ENCODE data around the gene GATAD2A.

The GATAD2A gene

DNA sequence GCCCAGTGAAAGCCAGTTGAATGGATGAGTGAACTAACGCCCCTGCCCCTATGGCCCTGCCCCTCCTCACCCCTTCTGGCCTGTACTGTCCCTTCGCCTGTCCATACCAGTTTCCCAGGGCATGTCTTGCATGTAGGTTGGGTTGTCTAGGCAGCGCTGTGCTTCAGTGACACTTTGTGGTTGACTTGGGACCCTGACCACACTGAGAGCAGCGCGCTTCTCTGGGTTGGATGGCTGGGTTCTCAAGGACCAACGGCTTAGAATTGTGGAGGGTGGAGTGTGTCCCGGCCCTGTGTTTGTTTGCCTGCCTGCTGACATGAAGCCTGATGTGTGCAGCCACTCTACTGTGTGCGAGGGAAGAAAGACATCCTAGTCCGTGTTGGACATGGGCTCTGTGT lies 15.8 kb downstream of the GATAD2A start:
- DNase-seq (ENCODE audit: low spot score): no peak

GRCh38 chr19:19422156-19422555 lies 16.7 kb downstream of the GATAD2A start:
- DNase-seq (ENCODE audit: low spot score): no peak

DNA sequence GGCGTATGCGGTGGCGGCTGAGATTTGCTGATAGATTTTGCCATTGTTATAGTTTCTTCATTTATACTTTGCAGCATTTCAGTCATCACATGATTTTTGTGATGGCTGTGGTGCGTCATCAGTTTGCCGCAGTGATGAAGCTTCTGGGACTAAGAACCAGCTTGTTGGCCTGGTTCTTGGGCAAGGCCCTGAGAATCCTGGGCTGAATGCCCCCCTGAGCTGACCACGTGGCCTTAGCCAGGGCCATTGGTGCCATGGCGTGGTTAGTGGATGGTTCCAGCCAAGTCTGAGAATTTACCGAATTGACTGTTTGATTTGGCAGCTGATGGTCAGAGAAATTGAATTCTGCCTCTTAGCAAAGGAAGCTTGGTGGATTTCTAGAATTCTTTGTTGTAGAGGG lies 17.8 kb downstream of the GATAD2A start:
- no peak for DNase-seq (ENCODE audit: low spot score)

GRCh38 chr19:19425170-19425875 lies 19.8 kb downstream of the GATAD2A start:
- DNase-seq (ENCODE audit: low spot score): no peak

DNA sequence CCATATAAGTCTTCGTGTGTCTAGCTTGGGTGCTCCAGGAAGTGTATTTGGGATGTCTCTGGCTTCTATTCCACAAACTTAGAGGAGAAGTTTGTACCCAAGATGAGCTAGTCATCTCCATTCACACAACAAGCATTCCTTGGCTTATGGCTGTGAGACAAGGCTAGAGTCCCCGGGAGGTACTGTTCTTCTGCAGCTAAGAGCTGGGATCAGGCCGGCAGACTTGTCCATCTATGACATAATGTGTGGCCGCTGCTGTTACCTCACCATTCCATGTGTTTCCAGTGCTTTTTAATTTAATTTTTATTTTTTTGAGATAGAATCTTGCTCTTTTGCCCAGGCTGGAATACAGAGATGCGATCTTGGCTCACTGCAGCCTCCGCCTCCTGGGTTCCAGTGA lies 20.7 kb downstream of the GATAD2A start:
- no peak for DNase-seq (ENCODE audit: low spot score)

- no peak for DNase-seq (ENCODE audit: low spot score)
Measured at GRCh38 chr19:19426799-19427198, 21.3 kb downstream of the GATAD2A start.

DNA sequence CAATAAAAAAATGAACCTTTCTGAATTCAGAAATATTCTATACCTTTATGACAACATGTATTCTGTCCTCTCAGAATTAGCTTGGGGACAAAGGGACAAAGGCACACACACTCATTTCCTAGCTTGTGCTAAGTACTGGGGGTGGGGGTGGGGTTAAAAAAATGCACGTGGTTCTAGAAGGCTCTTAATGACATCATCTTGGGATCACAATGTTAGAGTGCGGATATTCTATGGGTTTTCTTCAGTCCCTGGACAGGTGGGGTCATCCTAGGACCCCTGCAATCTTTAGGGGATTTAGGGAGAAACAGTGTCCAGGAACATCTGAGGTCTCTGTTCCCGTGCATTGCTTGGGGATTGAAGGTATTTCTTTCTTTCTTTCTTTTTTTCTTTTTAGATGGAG lies 21.8 kb downstream of the GATAD2A start:
- no peak for DNase-seq (ENCODE audit: low spot score)

DNA sequence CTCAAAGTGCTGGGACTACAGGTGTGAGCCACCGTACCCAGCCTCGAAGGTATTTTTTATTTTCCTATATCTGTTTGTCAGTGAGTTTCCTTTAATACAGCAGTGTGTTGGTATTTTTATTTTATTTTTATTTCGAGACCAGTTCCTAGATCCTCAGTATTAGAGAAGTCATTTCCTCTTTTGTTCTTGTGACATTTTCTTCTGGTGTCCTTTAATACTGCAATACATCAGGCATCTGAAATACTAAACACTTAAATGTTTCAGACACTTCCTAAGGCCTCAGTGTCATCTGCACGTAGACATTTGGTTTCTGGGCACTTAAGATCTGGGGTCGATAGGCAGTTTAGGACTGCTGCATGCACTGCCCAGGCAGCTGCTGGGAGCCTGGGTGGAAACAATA lies 22.5 kb downstream of the GATAD2A start:
- no peak for DNase-seq (ENCODE audit: low spot score)

DNA sequence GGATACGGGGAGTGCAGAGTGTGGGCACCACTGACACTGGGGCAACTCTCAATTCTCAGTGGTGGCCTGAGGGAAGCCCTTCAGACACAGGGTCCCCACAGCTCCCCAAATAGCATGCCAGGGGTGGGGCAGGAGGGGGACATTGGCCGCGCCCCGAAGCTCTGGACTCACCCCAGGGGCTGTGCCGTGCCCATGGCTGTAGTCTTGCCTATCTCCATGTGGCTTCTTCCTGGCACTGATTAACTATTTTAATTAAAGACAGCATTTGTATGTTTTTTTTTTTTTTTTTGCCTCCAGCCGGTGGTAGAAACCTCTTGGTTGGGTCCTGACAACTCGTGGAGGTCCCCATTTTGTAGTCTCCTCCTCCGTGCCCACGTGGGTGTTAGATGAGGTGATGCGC lies 23.3 kb downstream of the GATAD2A start:
- no peak for DNase-seq (ENCODE audit: low spot score)

- no peak for DNase-seq (ENCODE audit: low spot score)
Measured at GRCh38 chr19:19429361-19429760, 23.9 kb downstream of the GATAD2A start.

DNA sequence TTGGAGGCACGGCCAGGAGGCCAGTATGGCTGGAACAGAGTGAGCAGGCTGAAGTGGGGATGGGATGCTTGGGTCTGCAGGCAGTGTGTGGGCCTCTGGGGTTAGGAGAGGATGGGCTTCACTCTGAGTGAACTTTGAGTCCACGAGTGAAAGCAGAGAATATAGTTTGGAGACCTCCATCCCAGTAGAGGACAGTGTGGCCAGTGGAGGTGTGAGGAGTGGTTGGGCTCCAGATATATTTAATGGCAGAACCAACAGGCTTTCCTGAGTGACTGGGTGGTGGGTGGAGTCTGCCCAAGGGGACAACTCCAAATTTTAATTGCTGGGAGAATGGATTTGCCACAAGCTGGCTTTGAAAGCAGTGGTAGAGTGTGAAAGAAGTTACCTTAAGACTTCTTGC lies 27.3 kb downstream of the GATAD2A start:
- no peak for DNase-seq (ENCODE audit: low spot score)

DNA sequence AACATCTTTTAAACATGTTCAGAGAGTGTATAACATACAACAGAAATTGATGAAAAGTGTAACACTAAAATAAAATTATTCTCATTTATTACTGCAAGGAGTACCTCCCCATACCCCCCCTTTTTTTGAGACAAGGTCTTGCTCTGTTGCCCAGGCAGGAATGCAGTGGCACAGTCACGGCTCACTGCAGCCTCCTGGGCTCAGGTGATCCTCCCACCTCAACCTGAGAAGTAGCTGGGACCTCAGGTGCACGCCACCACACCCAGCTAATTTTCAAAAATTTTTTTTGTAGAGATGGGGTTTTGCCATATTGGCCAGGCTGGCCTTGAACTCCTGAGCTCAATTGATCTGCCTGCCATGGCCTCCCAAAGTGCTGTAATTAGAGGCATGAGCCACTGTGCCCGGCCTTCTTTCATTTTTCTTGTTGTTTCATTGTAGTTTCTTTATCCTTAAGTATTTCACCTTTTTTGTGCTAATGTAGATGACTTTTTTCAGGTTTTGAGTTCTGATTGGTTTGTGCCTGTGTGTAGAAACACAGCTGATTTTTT lies 28.3 kb downstream of the GATAD2A start:
- no peak for DNase-seq (ENCODE audit: low spot score)

- DNase-seq (ENCODE audit: low spot score): no peak
Measured at GRCh38 chr19:19434483-19435045, 29.1 kb downstream of the GATAD2A start.

DNA sequence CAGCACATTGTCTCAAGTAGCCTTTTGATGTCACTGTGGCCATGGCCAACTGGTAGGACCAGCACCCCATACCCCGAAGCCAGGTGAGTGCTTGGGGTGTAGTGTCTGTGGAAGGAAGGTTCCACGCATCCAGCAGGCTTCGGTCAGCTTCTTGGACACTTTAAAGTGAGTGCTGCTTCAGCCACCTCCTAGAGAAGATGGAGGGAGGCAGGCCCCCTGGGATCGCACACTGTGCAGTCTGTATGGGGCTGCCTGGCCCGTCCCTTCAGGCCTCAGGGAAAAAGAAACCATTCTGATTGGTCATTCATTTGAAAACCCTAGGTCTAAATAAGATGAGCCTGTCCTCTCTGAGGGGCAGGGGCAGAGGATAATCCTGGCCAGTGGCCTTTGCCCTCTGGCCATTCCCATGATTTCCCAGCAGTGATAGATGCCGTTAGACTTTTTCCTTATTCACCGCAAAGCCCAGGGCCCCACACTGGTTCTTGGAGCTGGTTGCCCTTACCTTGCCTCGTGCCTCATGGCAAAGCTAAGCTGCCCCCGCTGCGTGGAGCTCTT lies 30.7 kb downstream of the GATAD2A start:
- DNase-seq (ENCODE audit: low spot score): no peak

- DNase-seq (ENCODE audit: low spot score): no peak
Measured at GRCh38 chr19:19438366-19439175, 33.1 kb downstream of the GATAD2A start.

DNA sequence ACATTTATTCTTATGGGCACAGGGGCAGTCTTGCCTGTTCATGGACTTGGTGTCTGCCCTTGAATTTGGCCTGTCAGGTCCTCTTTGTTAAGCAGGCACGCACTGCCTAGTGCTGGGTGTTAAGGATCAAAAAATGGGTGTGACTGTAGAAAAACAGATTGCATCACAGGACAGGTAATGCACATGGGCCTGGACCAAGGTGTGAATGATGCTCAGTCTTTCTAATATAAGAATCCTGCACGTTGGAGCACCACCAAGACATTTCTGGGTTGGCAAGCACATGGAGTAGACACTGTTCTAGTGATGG lies 33.7 kb downstream of the GATAD2A start:
- DNase-seq (ENCODE audit: low spot score): no peak

DNA sequence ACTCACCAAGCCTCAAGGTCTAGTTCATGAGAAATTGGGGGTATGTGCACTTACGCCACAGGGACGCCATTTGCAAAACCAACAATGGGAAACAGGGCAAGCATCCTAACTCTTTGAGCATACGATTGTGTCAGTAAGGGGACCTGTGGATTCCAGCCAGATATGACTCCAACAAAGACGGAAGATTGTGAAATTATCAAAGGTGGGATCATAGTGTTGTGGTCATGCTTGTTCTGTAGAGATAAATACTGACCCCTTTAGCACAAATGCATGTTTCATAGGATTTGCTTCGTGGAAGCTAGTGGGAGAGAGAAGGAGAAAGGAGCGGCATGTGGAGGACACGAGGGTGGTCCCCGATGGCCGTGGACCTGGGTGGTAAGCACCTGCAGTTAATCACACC lies 37.8 kb downstream of the GATAD2A start:
- DNase-seq (ENCODE audit: low spot score): no peak

GRCh38 chr19:19443902-19444680 lies 38.6 kb downstream of the GATAD2A start:
- DNase-seq (ENCODE audit: low spot score): no peak

DNA sequence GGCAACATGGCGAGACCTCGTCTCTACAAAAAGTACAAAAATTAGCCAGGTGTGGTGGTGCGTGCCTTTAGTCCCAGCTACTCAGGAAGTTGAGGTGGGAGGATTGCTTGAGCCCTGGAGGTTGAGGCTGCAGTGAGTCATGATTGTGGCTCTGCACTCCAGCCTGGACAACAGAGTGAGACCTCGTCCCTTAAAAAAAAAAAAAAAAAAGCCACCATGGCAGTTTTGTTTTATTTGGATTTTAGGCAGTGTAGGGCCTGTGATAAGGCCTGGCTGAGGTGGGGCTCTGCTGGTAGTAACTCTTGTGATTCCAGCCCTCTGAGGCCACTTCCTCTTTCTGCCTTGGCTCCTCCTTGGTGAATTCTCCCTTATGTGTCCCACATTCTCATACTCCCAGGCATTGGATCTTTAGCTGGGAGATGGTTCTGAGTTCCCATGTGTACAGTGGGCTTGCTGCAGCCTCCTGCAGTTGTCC lies 39.2 kb downstream of the GATAD2A start:
- DNase-seq (ENCODE audit: low spot score): peak; percentile 67

- DNase-seq (ENCODE audit: low spot score): no peak
Measured at GRCh38 chr19:19445288-19445687, 39.8 kb downstream of the GATAD2A start.

DNA sequence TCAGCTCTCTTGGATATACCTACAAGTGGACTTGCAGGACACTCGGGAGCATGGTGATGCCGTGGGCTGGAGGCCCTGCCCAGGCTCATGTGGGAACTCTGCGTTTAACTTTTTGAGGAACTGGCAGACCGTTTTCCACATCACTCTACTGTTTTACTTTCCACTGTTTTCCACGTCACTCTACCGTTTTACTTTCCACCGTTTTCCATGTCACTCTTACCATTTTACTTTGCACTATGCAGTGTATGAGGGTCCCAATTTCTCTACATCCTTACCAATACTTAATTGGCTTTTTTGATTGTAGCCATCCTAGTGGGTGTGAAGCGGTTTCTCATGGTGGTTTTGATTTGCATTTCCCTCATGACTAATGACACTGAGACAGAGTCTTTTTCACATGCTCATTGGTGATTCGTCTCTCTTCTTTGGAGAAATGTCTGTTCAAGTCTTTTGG lies 40.5 kb downstream of the GATAD2A start:
- DNase-seq (ENCODE audit: low spot score): no peak
